ENCODE measurements around the gene CAST. TPM values are rescaled to one million over a fixed set of nuclear protein-coding genes. Genes with fewer than 3 reads are reported as not detected.

CAST gene
- total RNA-seq, 1 experiment from 2014 or later: 52.3 TPM

DNA sequence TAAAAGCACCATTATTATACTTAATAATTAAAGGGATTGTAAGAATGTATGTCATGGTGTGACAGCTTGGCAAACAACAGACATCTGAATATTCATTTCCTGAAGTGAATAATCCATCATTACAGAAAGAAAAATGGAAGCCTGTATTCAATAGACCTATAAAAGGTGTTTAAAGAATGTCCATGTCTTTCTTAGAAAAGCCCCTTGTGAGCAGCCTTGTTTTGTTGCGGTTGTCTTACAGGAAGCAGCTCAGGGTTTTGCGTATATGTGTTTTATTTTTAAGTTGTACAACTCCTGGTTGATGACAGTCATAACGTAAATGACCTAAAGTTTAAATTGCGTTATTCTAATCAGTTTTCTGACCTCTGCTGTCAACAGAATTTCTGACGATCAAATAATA, 53.8 kb downstream of the CAST start:
- no peak for DNase-seq
- no peak overlapping the region for H4K8ac ChIP-seq (replicated peaks; ENCODE audit: insufficient read length, low read depth, low read length)
- no peak overlapping the region for H2BK15ac ChIP-seq (ENCODE audit: low read depth, low read length)
- no peak overlapping the region for H2AK5ac ChIP-seq (ENCODE audit: insufficient read length, low read length)
- no peak overlapping the region for H3K56ac ChIP-seq (ENCODE audit: insufficient read length, low read depth, low read length)
- no peaks in the 10 kb centered on the region for H3K9me3 Mint-ChIP-seq
- WGBS (ENCODE audit: extremely low coverage, insufficient read length, low lambda C conversion rate): no CpG with 5 or more reads among the region's 5 CpGs
- H3K4me1 ChIP-seq (ENCODE audit: insufficient read depth, low read length): no peaks in the 10 kb centered on the region
- H3K4me3 Mint-ChIP-seq: no peak overlapping the region
- no peak overlapping the region for H2BK12ac ChIP-seq (ENCODE audit: insufficient read length, low read depth, low read length)
- H3K79me2 ChIP-seq (ENCODE audit: insufficient read depth, low read length): no peaks in the 10 kb centered on the region
- no peaks in the 10 kb centered on the region for H3K36me3 Mint-ChIP-seq (ENCODE audit: insufficient read depth in 1 of 3, low read depth in 3 of 3)
- H3K14ac ChIP-seq (ENCODE audit: insufficient read depth, low read length): no peak overlapping the region
- H3K79me1 ChIP-seq (ENCODE audit: insufficient read depth, low read depth, low read length, poor library complexity, severe bottlenecking): no peaks in the 10 kb centered on the region
- no peak overlapping the region for H3K4ac ChIP-seq (ENCODE audit: low read depth, low read length)
- no peaks in the 10 kb centered on the region for H3K9me3 ChIP-seq (ENCODE audit: control insufficient read depth, low read depth, low read length)
- H3K23ac ChIP-seq (ENCODE audit: insufficient read length, low read depth, low read length): no peak overlapping the region
- H2BK5ac ChIP-seq (ENCODE audit: insufficient read length, low read length): no peak overlapping the region
- H4K91ac ChIP-seq (ENCODE audit: insufficient read length, low read depth, low read length): no peak overlapping the region
- no peak overlapping the region for H2BK120ac ChIP-seq (ENCODE audit: low read depth, low read length, poor library complexity, severe bottlenecking)
- H3K4me1 Mint-ChIP-seq: peaks cover 17% of the 10 kb centered on the region in 2 experiments
- H3K27ac ChIP-seq (ENCODE audit: insufficient read length, low read depth, low read length): no peak overlapping the region
- H3K4me2 ChIP-seq (ENCODE audit: insufficient read depth, insufficient read length, low read length): no peak overlapping the region
- no peak overlapping the region for H3K9ac ChIP-seq (ENCODE audit: extremely low read depth, insufficient read length, low read length)
- H3K27me3 ChIP-seq (ENCODE audit: insufficient read depth, low read length): no peaks in the 10 kb centered on the region
- no peak overlapping the region for H2AFZ ChIP-seq (ENCODE audit: low read length)
- TF ChIP-seq, protein P1, sequence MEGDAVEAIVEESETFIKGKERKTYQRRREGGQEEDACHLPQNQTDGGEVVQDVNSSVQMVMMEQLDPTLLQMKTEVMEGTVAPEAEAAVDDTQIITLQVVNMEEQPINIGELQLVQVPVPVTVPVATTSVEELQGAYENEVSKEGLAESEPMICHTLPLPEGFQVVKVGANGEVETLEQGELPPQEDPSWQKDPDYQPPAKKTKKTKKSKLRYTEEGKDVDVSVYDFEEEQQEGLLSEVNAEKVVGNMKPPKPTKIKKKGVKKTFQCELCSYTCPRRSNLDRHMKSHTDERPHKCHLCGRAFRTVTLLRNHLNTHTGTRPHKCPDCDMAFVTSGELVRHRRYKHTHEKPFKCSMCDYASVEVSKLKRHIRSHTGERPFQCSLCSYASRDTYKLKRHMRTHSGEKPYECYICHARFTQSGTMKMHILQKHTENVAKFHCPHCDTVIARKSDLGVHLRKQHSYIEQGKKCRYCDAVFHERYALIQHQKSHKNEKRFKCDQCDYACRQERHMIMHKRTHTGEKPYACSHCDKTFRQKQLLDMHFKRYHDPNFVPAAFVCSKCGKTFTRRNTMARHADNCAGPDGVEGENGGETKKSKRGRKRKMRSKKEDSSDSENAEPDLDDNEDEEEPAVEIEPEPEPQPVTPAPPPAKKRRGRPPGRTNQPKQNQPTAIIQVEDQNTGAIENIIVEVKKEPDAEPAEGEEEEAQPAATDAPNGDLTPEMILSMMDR (conservative IDR thresholded peaks at IDR 0.05): no peak
- H3K23me2 ChIP-seq (ENCODE audit: insufficient read length, low read depth, low read length, poor library complexity, severe bottlenecking): no peaks in the 10 kb centered on the region
- no peak overlapping the region for H3T11ph ChIP-seq (ENCODE audit: low read length)
- H4K20me1 ChIP-seq (ENCODE audit: control insufficient read depth, insufficient read depth, insufficient read length): no peaks in the 10 kb centered on the region
- H4K5ac ChIP-seq (ENCODE audit: insufficient read length, low read depth, low read length): no peak overlapping the region
- H3K27me3 Mint-ChIP-seq (ENCODE audit: low read depth): no peaks in the 10 kb centered on the region
- H3K27ac Mint-ChIP-seq: no peak overlapping the region
- peak overlapping the region; percentile 27 for H2BK20ac ChIP-seq (ENCODE audit: low read depth, low read length, poor library complexity, severe bottlenecking)
- H3K18ac ChIP-seq (ENCODE audit: insufficient read length, low read depth, low read length): no peak overlapping the region

Measured in H9 (cell line).